Activated CD4-positive, CD25-positive, alpha-beta regulatory T cell treated with anti-CD3 and anti-CD28 coated beads, Interleukin-2, amount 50 U/mL, for 72 hours (primary cell): ENCODE measurements around the gene CHST14.
"Not testable (repeated sequence)": the region's sequence is repeated elsewhere in the genome, so short reads cannot be mapped to it uniquely, and the experiment has no call there.

Experiments used
- DNase-seq: peaks from one replicate; pipeline ENCODE4 v3.0.0; 2021

Gene CHST14

GRCh38 chr15:40441565-40442531 is 28.9 kb upstream of the CHST14 start:
- DNase-seq = no peak

DNA sequence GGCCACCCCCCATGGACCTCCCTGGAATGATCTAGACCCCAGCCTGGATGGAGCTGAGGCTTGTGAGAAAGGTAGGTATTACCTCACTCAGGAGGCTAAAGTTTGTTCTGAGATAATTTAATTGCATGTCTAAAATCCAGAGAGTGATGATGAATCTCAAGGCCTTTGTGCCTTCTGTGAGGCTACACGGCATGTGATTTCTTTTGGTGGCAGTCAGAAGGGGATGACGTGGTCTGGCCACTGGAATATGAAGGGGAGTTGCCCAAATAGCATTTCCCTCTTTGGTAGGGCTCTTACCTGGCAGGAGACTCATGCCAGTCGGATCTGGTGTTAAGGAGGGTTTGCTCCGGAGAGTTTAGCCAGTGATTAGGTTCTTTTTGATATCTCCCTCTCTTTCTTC is 27.5 kb upstream of the CHST14 start:
- no peak for DNase-seq

- no peak for DNase-seq
Observed at GRCh38 chr15:40443846-40444245, 26.9 kb upstream of the CHST14 start.

DNA sequence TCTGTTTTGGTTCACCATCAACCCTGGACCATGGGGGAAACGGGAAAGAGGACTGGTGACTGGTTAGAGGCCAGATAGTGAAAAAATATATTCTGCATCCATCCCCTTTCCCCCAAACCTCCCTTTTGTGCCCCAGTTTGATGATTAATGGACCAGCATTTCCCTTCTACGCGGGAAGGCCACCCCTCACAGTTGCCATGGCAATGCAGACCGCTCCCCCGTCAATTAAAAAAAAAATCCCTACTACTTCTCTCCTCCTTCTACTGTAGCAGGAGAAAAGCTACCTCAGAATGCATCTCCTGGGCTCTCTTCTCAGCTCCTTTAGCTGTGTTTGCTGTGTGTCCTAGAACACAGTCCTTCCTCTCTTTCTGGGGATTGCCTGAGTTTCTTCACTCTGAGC is 26.0 kb upstream of the CHST14 start:
- DNase-seq = no peak

DNA sequence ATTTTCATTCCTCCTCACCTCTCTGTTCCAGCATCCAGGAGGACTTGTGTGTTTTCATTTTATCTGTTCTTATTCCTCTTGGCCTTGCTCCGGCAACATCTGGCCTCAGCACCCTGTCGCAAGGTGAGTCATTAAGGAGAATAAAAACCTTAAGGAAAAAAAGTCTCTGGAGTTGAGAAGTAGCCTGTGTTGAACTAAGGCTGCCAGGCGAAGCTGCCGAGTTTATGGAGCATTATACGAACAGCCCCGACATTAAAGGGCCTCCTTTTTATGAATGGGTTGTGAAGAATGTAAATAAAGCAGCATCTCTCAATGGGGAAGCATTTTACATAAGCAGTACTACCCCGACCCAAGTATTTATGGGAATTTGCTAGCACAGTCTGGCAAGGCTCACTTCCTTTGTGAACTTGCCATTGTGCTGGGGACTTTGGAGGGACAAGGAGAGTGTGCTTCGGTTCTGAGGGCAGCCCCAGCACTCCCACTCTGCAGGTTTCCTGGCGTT is 25.3 kb upstream of the CHST14 start:
- no peak for DNase-seq

GRCh38 chr15:40446144-40446543 is 24.6 kb upstream of the CHST14 start:
- DNase-seq = no peak

- DNase-seq = no peak
Observed at GRCh38 chr15:40448354-40448753, 22.4 kb upstream of the CHST14 start.

- DNase-seq = no peak
Observed at GRCh38 chr15:40449275-40449674, 21.5 kb upstream of the CHST14 start.

- DNase-seq = no peak
Observed at GRCh38 chr15:40450047-40450446, 20.7 kb upstream of the CHST14 start.

DNA sequence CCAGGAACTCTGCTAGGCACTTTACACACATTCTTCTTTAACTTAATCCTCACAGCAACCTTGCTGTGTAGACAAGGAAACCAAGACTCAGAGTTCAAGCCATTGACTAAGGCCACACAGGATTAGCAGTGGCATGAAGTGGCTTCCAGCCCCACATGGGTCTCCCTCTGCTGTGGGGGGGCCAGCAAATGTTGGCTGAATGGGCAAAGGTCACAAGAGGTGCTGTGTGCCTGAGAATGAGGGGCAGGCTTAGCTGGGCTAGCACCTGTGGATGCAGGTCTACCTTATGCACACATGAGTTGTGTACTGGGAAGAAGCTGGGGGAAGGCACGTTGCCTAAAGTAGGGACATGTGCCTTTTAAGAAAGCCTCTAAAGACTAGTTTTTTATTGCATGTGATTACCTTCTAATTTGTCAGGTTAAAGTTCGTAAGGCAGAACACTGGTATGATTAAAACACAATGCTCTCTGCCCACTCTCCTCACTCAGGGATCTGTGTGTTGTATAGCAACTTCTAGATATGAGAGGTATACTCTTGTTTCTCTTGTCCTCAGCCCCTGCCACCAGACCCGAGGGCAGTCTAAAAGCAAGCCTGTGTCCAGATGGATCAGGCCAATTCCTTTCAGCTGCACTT is 19.1 kb upstream of the CHST14 start:
- DNase-seq = no peak

DNA sequence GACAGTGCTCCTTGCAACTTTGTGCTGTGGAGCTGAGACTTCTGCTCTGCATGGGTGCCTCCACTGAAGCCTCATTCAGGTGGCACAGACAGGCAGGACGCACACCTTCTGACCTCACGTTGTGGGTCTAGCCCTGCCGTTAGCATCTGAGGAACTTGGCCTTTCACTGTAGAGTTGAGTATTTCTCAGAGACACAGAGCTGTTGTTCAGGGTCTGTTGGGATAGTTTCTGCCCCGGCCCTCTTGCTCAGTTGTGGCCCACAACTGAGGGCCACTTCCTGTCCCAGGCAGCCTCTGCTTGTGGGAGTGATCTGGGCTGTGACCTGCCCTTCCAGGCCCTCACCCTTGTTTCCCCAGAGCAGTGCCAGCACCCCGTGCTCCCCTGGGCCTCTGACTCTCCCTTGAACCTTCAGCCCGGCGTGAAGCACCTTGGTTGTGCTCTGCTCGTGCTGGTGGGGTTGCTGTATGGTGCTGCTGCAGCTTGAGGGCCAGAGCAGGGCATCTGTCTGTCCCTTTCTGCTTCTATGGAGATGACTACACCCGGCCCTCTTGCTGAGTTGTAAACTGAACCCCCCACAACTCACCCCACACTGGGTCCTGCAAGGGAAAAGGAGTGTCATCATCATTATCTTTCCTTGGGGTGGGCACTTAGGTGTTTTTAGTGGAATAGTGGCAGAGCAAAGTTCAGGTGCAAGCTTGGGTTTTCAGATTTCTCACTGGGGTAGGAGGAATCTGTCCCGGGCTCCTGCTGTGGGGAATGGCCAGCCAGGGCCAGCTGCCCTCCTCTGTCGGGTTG is 18.3 kb upstream of the CHST14 start:
- no peak for DNase-seq

DNA sequence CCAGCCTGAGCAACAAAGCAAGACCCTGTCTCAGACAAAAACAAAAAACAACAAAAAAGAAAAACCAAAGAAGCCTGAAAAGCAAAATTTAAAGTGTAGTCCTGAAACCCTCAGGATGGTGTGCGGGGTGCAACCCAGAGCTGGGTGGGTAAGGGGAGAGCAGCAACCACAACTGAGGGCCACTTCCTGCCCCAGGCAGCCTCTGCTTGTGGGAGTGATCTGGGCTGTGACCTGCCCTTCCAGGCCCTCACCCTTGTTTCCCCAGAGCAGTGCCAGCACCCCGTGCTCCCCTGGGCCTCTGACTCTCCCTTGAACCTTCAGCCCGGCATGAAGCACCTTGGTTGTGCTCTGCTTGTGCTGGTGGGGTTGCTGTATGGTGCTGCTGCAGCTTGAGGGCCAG is 16.8 kb upstream of the CHST14 start:
- DNase-seq = not testable (repeated sequence)

DNA sequence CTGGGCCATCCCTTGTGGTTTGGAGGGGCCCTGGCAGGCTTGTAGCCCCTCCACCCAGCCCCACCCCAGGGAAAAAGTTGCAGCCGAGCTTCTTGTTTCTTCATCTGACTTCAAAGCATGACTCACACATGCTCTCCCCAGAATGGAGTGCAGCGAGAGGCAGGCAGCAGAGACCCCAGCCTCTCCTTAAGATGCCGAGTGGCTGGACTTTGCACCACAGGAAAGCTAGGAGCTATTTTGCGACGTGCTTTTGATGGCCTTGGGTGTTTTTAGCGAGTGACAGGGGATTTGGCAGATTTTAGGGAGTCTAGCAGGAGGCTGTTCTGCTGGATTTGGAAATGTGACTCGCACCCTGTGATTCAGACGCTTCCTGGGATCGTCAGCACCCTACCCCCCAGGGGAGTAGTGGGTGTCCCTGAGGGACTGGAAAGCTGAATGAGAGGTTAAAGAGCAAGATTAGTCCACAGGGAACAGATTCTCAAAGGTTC is 15.8 kb upstream of the CHST14 start:
- DNase-seq = no peak

DNA sequence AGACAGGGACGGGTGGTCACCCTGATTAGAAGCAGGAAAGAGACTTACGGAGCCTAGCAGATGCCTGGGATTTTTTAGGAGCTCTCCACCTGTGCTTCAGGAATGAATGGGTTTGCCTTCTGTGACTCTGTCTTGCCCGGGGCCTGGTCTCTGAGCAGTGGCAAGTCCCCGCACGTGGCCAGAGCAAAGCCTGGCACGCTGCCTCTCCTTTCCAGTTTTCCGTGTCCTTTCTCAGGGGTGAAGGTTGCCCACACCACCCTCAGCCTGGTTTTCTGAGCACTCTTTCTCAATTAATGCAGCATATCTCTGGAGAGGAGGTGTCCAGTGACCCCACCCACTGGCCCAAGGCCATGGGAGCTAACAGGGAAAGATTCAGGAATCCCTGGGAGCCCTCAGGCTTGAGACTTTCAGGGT is 14.5 kb upstream of the CHST14 start:
- no peak for DNase-seq

DNA sequence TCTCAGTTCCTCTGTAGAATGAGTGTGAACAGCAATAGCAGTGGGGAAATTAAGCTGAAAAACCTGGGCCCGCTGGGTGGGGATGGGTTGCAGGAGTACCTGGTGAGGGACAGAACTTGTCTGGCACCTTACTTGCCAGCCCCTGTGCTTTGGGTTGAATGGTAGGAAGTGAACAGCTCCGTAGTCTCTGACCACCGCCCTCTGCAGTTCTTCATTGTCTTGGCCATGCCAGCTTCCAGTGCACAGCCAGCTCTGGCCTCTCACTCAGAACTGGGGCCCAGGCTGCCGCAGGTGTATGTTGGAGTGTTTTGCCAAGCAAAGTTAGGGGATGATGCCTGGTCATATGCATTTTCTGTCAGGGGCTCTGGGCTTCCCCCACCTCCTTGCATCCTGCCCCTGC is 14.0 kb upstream of the CHST14 start:
- DNase-seq = no peak

DNA sequence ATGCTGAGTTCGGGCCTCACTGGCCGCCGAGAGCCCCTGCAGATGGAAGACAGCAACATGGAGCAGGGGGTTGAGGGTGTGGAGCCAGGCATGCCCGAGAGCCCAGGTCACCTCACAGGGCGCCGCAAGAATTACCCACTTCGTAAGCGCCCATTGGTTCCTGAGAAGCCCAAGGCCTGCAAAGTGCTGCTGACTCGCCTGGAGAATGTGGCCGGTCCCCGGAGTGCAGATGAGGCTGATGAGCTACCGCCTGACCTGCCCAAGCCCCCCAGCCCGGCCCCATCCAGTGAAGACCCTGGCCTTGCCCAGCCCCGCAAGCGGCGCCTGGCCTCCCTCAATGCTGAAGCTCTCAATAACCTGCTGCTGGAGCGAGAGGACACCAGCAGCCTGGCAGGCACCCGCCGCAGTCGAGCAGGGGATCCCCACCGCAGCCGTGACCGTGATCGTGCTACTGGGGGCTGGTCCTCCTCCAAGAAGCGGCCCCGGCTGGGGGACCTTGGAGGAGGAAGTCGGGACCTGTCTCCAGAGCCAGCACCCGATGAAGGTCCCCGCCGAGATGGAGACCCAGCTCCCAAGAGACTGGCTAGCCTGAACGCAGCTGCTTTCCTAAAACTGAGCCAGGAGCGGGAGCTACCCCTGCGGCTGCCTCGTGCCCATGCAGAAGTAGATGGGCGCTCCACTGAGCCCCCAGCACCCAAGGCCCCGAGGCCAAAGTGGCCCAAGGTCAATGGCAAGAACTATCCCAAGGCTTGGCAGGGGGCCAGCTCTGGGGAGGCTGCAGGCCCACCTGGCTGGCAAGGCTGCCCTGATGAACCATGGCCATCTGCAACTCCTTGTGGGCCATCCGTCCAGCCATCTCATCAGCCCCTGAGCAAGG is 12.1 kb upstream of the CHST14 start:
- DNase-seq = no peak

- no peak for DNase-seq
Observed at GRCh38 chr15:40459391-40460015, 11.3 kb upstream of the CHST14 start.

GRCh38 chr15:40460404-40460803 is 10.4 kb upstream of the CHST14 start:
- no peak for DNase-seq

GRCh38 chr15:40461958-40462357 is 8.8 kb upstream of the CHST14 start:
- no peak for DNase-seq

DNA sequence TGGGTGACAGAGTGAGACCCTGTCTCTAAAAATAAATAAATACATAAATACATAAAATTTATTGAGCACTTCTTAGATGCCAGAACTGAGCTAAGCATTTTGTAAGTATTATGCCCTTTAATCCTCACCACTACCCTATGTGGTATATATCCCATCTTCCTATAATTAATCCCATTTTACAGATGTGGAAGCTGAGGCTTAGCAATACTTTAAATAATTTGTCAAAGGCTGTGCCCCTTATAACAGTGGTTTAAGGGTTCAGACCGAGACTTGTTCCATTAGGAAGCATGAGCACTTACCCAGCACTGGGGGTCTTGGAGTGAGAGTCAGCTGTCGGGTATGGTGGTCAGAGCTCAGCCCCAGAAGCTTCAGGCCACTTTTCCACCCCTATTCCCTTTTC is 7.5 kb upstream of the CHST14 start:
- no peak for DNase-seq

GRCh38 chr15:40463886-40464545 is 6.8 kb upstream of the CHST14 start:
- no peak for DNase-seq
